ENCODE measurements around the gene SPTBN1.

Gene SPTBN1

DNA sequence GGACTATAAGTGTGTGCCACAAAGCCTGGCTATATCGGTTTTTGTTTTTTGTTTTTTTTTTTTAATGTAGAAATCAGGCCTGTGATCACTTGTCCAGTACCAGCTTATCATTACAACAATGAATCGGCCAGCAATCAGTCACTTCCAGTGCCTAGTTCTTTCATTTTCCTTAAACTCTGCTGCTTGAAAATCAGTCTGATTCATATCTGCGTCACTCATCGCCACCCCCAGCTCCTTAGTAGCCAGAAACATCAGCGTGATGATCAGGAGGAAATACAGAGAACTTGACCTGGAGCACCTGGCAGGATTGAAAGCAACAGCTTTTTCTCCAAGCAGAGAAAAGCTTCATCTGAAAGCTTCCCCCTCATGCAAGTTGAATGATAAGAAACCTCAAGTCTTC lies 75.4 kb downstream of the SPTBN1 start:
- no peak for DNase-seq

GRCh38 chr2:54534221-54534620 lies 78.1 kb downstream of the SPTBN1 start:
- DNase-seq, result no peak

- DNase-seq, result no peak
Observed at GRCh38 chr2:54534625-54535024, 78.5 kb downstream of the SPTBN1 start.

DNA sequence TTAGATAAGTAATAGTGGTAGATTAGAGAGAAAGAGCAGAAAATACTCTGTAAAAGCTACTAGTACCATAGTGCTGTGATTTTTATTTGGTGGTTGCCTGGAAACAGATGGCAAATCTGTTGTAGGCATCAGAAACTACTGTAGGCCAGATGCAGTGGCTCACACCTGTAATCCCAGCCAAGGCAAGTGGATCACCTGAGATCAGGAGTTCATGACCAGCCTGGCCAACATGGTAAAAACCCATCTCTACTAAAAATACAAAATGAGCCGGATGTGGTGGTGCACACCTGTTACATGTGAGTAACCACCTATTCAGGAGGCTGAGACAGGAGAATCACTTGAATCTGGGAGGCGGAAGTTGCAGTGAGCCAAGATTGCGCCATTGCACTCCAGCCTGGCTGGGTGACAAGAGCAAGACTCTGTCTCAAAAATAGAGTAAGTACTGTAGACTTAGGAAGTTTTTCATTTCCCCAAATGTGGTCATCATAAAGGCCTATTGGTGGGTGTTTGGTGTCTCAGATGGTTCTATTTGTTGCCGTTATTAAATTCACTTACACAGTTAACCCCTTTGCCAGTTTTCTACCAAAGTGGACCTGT lies 79.6 kb downstream of the SPTBN1 start:
- no peak for DNase-seq

GRCh38 chr2:54536720-54537119 lies 80.6 kb downstream of the SPTBN1 start:
- DNase-seq, result no peak

DNA sequence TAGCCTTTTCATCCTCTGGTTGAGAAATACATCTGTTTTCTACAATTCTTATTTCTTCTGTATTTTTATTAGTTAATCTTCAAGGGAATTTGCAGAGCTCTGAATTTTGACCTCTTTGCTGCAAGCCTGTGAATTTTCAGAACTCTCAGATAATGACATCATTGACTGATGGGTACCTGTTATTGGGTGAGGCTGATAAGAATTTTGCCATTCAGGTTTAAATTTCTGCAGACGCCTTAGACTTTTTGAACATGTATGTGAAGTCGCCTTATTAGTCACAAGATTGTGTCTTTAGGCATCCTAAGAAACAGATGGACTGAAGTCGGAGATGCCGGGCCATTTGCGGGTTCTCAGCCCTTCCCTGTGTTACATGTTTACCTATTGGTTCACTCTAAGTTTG lies 82.4 kb downstream of the SPTBN1 start:
- DNase-seq, result no peak

DNA sequence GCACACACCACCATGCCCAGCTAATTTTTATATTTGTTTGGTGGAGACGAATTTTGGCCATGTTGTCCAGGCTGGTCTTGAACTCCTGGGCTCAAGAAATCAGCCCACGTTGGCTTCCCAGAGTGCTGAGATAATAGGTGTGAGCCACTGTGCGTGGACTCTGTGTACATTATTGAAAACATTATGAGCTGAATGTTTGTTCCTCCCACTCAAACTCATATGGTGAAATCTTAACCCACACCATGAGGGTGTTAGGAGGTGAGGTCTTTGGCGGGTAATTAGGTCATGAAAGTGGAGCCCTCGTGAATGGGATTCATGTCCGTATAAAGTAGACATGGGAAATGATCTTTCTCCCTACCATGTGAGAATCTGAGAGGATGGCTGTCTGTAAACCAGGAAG lies 83.6 kb downstream of the SPTBN1 start:
- DNase-seq, result no peak

- DNase-seq, result no peak
Observed at GRCh38 chr2:54540194-54540593, 84.1 kb downstream of the SPTBN1 start.

DNA sequence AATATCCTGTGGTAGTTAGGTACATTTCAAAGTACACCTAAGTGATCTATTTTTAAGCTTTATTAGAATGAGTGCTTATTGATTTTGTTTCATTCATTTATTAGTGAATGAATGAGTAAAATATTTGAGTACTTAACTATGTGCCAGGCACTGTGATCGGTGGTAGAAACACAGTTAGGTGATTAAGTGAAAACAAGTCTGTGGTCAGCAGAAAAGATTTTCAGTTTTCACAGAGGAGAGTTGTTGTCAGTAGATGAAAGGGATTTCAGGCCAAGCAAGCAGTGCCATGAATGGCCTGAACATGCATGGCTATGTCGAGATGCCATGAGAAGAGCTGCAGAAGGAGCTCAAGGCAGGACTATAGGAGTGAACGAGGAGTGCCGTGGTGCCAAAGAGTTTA lies 85.9 kb downstream of the SPTBN1 start:
- no peak for DNase-seq

DNA sequence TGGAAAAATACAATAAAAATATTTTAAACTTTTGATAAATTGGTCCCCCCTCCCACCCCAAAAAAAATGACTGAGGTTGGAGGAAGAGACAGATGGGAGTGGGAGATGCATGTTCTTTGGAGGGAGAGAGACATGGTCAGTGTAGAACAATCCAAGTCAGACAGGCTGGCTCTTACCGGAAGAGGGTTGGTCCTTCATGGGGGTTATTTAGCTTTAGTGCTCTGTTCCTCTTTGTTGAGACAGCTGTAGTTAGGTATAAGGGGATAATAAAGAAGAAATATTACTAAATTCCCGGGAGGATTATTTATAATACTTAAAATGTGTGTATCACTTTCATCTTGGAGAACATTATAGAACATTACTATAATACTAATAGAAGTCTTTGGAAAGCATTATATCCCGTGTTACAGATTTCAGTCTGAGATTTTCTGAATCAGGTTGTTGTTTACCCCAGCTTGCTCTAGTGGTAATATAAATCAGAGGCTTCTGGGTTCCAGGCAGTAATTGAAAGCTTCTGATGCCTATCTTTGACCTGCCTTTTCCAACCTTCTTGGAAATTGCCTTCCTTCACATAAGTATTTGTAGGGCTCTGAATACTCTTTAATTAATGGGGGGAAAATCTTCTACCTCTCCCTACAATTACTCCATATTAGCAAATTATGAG lies 87.7 kb downstream of the SPTBN1 start:
- no peak for DNase-seq

DNA sequence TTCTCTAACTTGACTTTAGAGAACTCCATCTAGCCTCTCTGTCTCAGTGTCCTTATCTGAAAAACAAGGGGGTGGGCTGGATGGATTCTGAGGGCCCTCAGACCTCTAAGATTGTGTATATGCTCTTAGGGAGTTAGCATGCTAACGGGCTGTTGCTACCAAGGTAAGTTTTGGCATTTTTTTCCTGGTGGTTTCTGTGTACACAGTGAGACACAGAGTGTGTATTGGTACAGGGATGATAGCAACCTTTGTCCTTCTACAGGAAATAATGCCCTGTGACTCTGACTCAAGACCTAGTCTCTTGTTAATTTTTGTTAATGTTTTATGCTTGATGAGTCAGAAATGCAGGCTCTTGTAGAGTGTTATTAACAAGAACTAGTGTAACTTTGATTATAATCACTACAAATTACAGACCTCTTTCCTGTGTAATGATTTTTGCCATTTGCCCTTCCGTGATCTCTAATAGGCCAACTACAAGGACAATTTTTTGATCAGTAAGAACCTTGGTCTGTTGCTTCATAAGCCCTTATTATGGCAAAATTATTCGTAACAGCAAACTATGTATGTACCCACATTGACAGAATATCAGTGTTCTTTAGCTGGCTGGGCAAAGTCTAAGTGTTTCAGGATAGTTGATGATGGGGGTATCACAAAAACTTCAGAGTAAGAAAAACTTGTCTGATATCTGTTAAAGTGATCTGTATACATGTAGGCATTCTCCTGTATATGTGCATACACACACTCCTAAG lies 89.7 kb downstream of the SPTBN1 start:
- no peak for DNase-seq

DNA sequence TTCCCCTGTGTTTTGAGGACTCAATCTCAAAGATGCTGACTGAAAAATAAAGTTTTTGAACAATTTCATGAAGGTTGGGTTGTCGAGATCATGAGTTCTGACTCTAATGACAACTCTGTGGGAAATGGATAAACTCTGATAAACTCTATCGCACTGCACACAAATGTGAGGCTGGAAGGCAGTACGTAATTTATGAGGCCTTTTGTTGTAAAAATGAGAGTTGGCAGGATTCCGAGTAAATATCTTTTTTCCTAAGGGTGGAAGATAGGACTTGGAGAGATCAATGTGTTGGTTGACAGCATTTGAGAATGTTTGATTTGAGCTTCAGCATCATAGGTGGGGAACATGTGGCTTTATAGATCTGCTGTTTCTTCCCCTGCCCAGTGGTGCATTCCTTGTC lies 90.4 kb downstream of the SPTBN1 start:
- no peak for DNase-seq

DNA sequence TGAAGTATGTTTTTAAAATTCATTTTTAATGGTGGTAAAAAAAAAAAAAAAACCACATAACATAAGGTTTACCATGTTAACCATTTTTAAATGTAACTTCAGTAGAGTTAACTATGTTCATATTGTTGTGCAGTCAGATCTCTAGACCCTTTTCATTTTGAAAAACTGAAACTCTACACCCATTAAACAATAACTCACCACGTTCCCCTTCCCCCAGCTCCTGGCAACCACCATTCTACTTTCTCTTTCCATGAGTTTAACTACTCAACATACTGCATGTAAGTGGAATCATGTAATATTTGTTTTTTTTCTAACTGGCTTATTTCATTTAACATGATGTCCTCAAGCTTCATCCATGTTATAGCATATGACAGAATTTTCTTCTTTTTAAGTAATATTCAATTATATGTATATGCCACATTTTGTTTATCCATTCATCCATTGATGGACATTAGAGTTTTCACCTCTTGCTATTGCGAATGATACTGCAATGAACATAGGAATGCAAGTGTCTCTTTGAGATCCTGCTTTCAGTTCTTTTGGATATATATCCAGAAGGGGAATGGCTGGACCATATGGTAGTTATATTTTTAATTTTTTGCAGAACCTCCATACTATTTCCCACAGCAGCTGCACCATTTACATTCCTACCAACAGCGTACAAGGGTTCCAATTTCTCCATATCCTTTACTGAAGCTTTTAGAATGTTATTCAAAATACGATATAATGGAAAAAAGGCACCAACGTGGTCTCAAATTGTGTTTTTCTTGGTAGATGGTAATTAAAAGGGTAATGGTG lies 91.0 kb downstream of the SPTBN1 start:
- no peak for DNase-seq

GRCh38 chr2:54549430-54549829 lies 93.3 kb downstream of the SPTBN1 start:
- no peak for DNase-seq

DNA sequence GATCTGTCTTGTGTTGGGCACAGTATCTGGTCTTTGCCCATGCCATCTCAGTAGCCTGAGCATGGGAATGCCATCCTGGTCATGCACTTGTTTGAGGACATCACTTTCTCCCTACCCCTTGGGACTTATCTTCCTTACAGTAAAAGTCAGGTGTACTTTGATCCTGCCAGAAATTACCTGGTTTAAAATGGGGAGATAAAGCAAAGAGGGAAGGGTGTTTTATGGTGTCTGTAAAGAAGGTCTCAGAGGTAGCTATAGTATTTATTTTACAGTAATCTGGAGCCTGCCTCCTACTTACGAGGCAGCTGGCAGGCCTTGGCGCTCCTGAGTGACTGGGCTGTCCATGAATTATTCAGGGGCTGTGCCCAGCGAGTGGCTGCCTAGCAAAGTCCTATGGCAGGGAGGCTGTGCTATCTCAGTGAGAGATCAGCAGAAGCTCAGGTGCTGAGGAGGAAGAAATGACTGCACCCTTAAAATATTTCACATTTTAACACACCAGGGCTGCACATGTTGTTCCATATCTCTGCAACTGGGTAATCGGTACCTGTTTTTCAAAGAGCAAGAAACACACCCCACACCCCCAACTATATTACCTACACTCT lies 93.9 kb downstream of the SPTBN1 start:
- DNase-seq, result no peak

DNA sequence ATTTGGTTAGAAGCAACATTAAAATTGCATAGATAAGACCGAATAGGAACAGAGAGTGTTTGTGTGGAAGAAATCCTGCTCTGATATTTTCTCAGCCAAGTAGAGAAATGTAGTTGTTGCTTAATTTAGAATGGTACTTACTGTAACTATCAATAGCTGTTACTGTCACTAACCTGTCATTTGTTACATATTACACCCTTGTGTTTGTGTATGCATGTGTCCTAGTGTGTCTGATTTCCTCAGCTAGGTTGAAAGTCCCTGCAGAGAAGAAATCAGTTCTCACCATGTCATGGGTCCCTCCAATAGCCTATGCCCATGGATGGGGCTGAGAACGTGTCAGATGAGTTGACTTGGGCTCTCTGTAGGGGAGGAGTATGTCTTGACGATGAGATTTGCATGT lies 94.4 kb downstream of the SPTBN1 start:
- no peak for DNase-seq

DNA sequence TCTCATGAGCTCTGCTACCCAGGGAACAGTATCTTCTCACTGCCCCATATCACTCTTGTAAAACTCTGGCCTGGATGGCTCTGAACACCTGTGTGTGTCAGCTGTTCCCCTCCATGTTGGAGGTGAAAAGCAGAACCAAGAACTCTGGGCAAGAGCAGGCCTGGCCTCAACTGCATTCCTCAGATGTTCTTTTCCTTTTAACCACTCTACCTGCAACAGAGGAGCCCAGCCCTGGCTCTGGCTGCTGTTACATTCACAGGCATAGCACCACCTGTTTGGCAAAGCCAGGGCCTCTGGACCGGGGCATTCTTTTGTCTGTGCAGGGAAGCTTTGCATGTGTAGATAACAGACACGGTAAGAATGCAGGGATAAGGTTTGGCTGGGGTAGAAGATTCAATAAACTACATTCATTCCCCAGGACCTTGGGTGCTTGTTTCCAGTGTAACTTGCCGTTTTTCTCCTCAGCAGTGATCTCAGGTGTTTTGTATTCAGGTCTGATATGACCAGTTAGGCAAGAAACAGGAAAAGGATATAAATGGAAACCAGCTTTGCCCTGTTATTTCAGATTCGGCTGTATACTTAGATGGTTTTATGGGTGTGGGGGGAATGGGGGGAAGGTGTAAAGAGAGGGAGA lies 95.1 kb downstream of the SPTBN1 start:
- no peak for DNase-seq

DNA sequence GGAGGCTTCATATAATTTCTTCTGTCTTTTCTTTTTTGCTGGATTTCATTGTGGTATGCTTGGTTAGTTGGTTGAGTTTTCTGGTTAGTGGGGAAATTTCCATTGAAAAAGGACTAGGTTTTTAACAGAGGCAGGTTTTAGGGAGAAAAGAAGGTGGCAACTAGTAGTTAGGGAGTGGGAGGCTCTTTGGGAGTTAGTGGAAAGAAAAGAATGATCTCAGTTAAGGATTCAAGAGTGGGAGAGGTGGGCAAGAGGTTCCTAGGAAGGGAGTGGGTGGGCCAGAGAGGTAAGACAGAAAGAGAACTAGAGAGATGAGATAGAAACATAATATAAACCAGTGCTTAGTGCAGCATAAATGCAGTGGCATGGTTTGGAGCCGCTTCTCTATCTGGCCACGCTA lies 96.9 kb downstream of the SPTBN1 start:
- DNase-seq, result no peak

GRCh38 chr2:54553775-54554174 lies 97.6 kb downstream of the SPTBN1 start:
- DNase-seq, result no peak

GRCh38 chr2:54555318-54555837 lies 99.3 kb downstream of the SPTBN1 start:
- DNase-seq, result no peak

DNA sequence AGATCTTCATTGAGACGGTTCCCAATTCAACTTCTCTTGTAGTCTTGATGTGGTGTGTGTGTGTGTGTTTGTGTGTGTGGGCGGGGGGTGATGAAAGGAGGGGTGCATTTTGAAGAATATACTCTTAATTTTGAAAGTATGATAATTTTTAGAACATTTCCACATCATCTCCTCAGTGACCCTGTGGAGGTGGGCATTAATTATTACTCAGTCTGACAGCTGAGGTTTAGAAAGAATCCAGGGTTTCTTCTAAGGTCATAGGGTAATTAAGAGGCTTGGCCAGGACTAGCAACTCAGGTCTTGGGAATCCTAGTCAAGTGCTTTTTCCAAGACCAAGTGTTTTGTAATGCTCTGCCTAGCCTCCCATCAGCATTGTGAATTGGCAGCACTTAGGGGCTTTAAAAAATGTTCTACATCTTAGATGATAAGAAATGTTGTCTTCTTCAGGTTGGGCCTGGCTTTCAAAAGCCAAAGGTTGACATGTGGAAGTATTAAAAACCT lies 100.5 kb downstream of the SPTBN1 start:
- DNase-seq, result no peak

DNA sequence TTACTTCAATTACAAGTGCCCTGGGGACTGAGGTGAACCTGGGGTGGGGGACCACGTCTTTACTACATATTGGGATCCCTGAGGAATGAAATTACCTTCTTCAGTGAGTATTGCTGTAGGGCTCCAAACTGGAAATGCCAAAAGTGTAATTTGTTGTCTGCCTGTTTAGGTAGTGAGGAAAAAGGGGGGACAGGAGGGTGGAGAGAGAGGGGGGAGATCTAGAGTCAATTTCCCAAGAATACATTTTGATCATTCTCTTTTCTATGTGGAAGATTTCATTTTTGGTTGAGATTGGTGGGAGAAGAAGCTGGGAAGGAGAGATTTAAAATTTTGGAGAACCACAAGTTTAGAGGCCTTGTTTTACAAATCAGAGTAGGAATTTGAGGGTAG lies 101.1 kb downstream of the SPTBN1 start:
- no peak for DNase-seq

Measured in NCI-H510A (cell line).